Measurements from ENCODE around the gene METTL13.

The METTL13 gene

GRCh38 chr1:171740356-171740863 is 41.0 kb upstream of the METTL13 start:
- H3K27ac ChIP-seq (ENCODE audit: poor library complexity, severe bottlenecking), result peak overlapping the region; percentile 86
- TF ChIP-seq CTCF (IDR thresholded peaks at IDR 0.05; ENCODE audit: poor library complexity, severe bottlenecking), result no peak

GRCh38 chr1:171740987-171741871 is 40.2 kb upstream of the METTL13 start:
- DNase-seq (ENCODE audit: low spot score) (no peak), ATAC-seq (ENCODE audit: low read depth) (peak; percentile 13; the same call in 2 of the 3 replicates)
- peaks cover 23% of the 10 kb centered on the region for H3K36me3 ChIP-seq (ENCODE audit: low read depth)
- peak overlapping the region; percentile 81 for H3K4me3 ChIP-seq (ENCODE audit: severe bottlenecking)
- peak overlapping the region; percentile 86 for H3K27ac ChIP-seq (ENCODE audit: poor library complexity, severe bottlenecking)
- H3K27me3 ChIP-seq (ENCODE audit: insufficient read depth, poor library complexity, severe bottlenecking), result no peaks in the 10 kb centered on the region
- peaks cover 24% of the 10 kb centered on the region for H3K4me1 ChIP-seq (ENCODE audit: insufficient read depth, poor library complexity, severe bottlenecking)
- H3K9me3 ChIP-seq (ENCODE audit: severe bottlenecking), result no peaks in the 10 kb centered on the region
- peak; percentile 30 for TF ChIP-seq CTCF (IDR thresholded peaks at IDR 0.05; ENCODE audit: poor library complexity, severe bottlenecking)

More at GRCh38 chr1:171740356-171740863, 41.0 kb upstream of the METTL13 start:
- no peaks in the 10 kb centered on the region for H3K27me3 ChIP-seq (ENCODE audit: insufficient read depth, poor library complexity, severe bottlenecking)
- no peaks in the 10 kb centered on the region for H3K9me3 ChIP-seq (ENCODE audit: severe bottlenecking)
- H3K4me3 ChIP-seq (ENCODE audit: severe bottlenecking), result no peak overlapping the region
- DNase-seq (ENCODE audit: low spot score), result no peak
- peaks cover 24% of the 10 kb centered on the region for H3K4me1 ChIP-seq (ENCODE audit: insufficient read depth, poor library complexity, severe bottlenecking)
- no peak for ATAC-seq (ENCODE audit: low read depth)
- peaks cover 29% of the 10 kb centered on the region for H3K36me3 ChIP-seq (ENCODE audit: low read depth)

- Histone ChIP-seq H3K4me3 (ENCODE audit: severe bottlenecking) (peak within 1 kb of the TSS; percentile 81), H3K27me3 (ENCODE audit: insufficient read depth, poor library complexity, severe bottlenecking) (no peaks in the 10 kb centered on the region), H3K9me3 (ENCODE audit: severe bottlenecking) (no peaks in the 10 kb centered on the region), H3K4me1 (ENCODE audit: insufficient read depth, poor library complexity, severe bottlenecking) (peaks cover 24% of the 10 kb centered on the region), H3K36me3 (ENCODE audit: low read depth) (peaks cover 15% of the 10 kb centered on the region), H3K27ac (ENCODE audit: poor library complexity, severe bottlenecking) (peak within 1 kb of the TSS; percentile 86)
- ATAC-seq (ENCODE audit: low read depth) (peak; percentile 70), DNase-seq (ENCODE audit: low spot score) (peak; percentile 70)
- TF ChIP-seq CTCF (IDR thresholded peaks at IDR 0.05; ENCODE audit: poor library complexity, severe bottlenecking), result no peak
Measured at GRCh38 chr1:171741872-171742576, 39.4 kb upstream of the METTL13 start, which contains the start of gene VAMP4. VAMP4 (minus strand) TSS chr1:171742065; CDS start chr1:171738414, 3,651 bp downstream.

GRCh38 chr1:171742577-171742922 is 38.9 kb upstream of the METTL13 start:
- Histone ChIP-seq H3K36me3 (ENCODE audit: low read depth) (peaks cover 10% of the 10 kb centered on the region), H3K27ac (ENCODE audit: poor library complexity, severe bottlenecking) (peak overlapping the region; percentile 86), H3K27me3 (ENCODE audit: insufficient read depth, poor library complexity, severe bottlenecking) (no peaks in the 10 kb centered on the region), H3K4me1 (ENCODE audit: insufficient read depth, poor library complexity, severe bottlenecking) (peaks cover 24% of the 10 kb centered on the region), H3K9me3 (ENCODE audit: severe bottlenecking) (no peaks in the 10 kb centered on the region), H3K4me3 (ENCODE audit: severe bottlenecking) (peak overlapping the region; percentile 81)
- TF ChIP-seq CTCF (IDR thresholded peaks at IDR 0.05; ENCODE audit: poor library complexity, severe bottlenecking), result no peak
- no peak for DNase-seq (ENCODE audit: low spot score)
- ATAC-seq (ENCODE audit: low read depth), result peak; percentile 58

Data from RWPE2 (cell line).